ENCODE measurements around the gene SGO2.

Gene SGO2

GRCh38 chr2:200620606-200621390 is 94.8 kb downstream of the SGO2 start:
- Mint-ChIP-seq H3K27ac (no peak overlapping the region), H3K36me3 (ENCODE audit: low read depth) (no peaks in the 10 kb centered on the region), H3K4me3 (no peak overlapping the region), H3K4me1 (peaks cover 13% of the 10 kb centered on the region), H3K9me3 (no peaks in the 10 kb centered on the region), H3K27me3 (ENCODE audit: low read depth, poor library complexity) (no peaks in the 10 kb centered on the region)
- TF ChIP-seq CTCF (IDR thresholded peaks at IDR 0.05), result no peak
- DNase-seq, result no peak

GRCh38 chr2:200622106-200622505 is 96.1 kb downstream of the SGO2 start:
- Mint-ChIP-seq H3K9me3 (no peaks in the 10 kb centered on the region), H3K27ac (no peak overlapping the region), H3K36me3 (ENCODE audit: low read depth) (no peaks in the 10 kb centered on the region), H3K27me3 (ENCODE audit: low read depth, poor library complexity) (no peaks in the 10 kb centered on the region), H3K4me1 (peaks cover 16% of the 10 kb centered on the region), H3K4me3 (no peak overlapping the region)
- no peak for TF ChIP-seq CTCF (IDR thresholded peaks at IDR 0.05)
- DNase-seq, result no peak

- Mint-ChIP-seq H3K4me3 (no peak overlapping the region), H3K27me3 (ENCODE audit: low read depth, poor library complexity) (no peaks in the 10 kb centered on the region), H3K36me3 (ENCODE audit: low read depth) (no peaks in the 10 kb centered on the region), H3K27ac (no peak overlapping the region), H3K9me3 (no peaks in the 10 kb centered on the region), H3K4me1 (peaks cover 20% of the 10 kb centered on the region)
- no peak for TF ChIP-seq CTCF (IDR thresholded peaks at IDR 0.05)
- DNase-seq, result no peak
These were observed 98.0 kb downstream of the SGO2 start for GRCh38 chr2:200624026-200624425.

GRCh38 chr2:200624658-200625057 is 98.7 kb downstream of the SGO2 start:
- H3K4me1 Mint-ChIP-seq, result peaks cover 20% of the 10 kb centered on the region
- no peaks in the 10 kb centered on the region for H3K27me3 Mint-ChIP-seq (ENCODE audit: low read depth, poor library complexity)
- H3K27ac Mint-ChIP-seq, result no peak overlapping the region
- no peaks in the 10 kb centered on the region for H3K36me3 Mint-ChIP-seq (ENCODE audit: low read depth)
- H3K9me3 Mint-ChIP-seq, result no peaks in the 10 kb centered on the region
- no peak for TF ChIP-seq CTCF (IDR thresholded peaks at IDR 0.05)
- no peak for DNase-seq
- no peak overlapping the region for H3K4me3 Mint-ChIP-seq

GRCh38 chr2:200625282-200625681 is 99.3 kb downstream of the SGO2 start:
- DNase-seq, result no peak
- no peak for TF ChIP-seq CTCF (IDR thresholded peaks at IDR 0.05)
- no peaks in the 10 kb centered on the region for H3K27me3 Mint-ChIP-seq (ENCODE audit: low read depth, poor library complexity)
- H3K9me3 Mint-ChIP-seq, result no peaks in the 10 kb centered on the region
- no peaks in the 10 kb centered on the region for H3K36me3 Mint-ChIP-seq (ENCODE audit: low read depth)
- H3K27ac Mint-ChIP-seq, result no peak overlapping the region
- no peak overlapping the region for H3K4me3 Mint-ChIP-seq
- peaks cover 20% of the 10 kb centered on the region for H3K4me1 Mint-ChIP-seq

GRCh38 chr2:200625958-200626363 is 100.0 kb downstream of the SGO2 start:
- H3K9me3 Mint-ChIP-seq, result no peaks in the 10 kb centered on the region
- no peak overlapping the region for H3K4me3 Mint-ChIP-seq
- no peak for DNase-seq
- no peak for TF ChIP-seq CTCF (IDR thresholded peaks at IDR 0.05)
- peaks cover 3% of the 10 kb centered on the region for H3K27me3 Mint-ChIP-seq (ENCODE audit: low read depth, poor library complexity)
- H3K4me1 Mint-ChIP-seq, result peaks cover 20% of the 10 kb centered on the region
- H3K27ac Mint-ChIP-seq, result no peak overlapping the region
- H3K36me3 Mint-ChIP-seq (ENCODE audit: low read depth), result no peaks in the 10 kb centered on the region

All from nephron progenitor cell (in vitro differentiated cells).